Epithelial cell of prostate (primary cell): ENCODE results near the gene SLC22A9.
A peak's percentile ranks its signal among the peaks of the same experiment; 100 is the strongest.

ENCODE experiments used
- DNase-seq: peaks from one replicate; pipeline ENCODE4 v3.0.0-alpha.2; 2011; ENCODE audit warnings: low read depth, low spot score
- H3K27ac ChIP-seq: fragments of 450-650 bp; 2 replicates; pipeline ENCODE4 v1.5.1; 2017; ENCODE audit warnings: mild to moderate bottlenecking

Gene SLC22A9

GRCh38 chr11:63443714-63444113 is 74.1 kb downstream of the SLC22A9 start:
- H3K27ac ChIP-seq = no peak overlapping the region
- DNase-seq = no peak

- no peak for DNase-seq
- H3K27ac ChIP-seq = no peak overlapping the region
These were observed 74.6 kb downstream of the SLC22A9 start for GRCh38 chr11:63444160-63444559.

- H3K27ac ChIP-seq = no peak overlapping the region
- no peak for DNase-seq
These were observed 75.5 kb downstream of the SLC22A9 start for GRCh38 chr11:63445118-63445517.

GRCh38 chr11:63445720-63446119 is 76.1 kb downstream of the SLC22A9 start:
- peak; percentile 22 for DNase-seq
- H3K27ac ChIP-seq = no peak overlapping the region

- no peak for DNase-seq
- no peak overlapping the region for H3K27ac ChIP-seq
These were observed 79.1 kb downstream of the SLC22A9 start for GRCh38 chr11:63448646-63449045.

GRCh38 chr11:63459586-63459985 is 90.0 kb downstream of the SLC22A9 start:
- no peak overlapping the region for H3K27ac ChIP-seq

More at GRCh38 chr11:63459586-63459985, 90.0 kb downstream of the SLC22A9 start:
- DNase-seq = no peak
